ENCODE measurements around the gene TCEAL4.

GRCh38 chrX:103607364-103608305 is 22.3 kb downstream of the TCEAL4 start, which contains the start of gene TCEAL3:
- TF ChIP-seq CTCF (IDR thresholded peaks at IDR 0.05) (no peak), POLR2A (IDR thresholded peaks at IDR 0.05) (peak; percentile 49)
